Measurements from ENCODE around the gene TEX29.
A peak's percentile ranks its signal among the peaks of the same experiment; 100 is the strongest.

TEX29 gene

DNA sequence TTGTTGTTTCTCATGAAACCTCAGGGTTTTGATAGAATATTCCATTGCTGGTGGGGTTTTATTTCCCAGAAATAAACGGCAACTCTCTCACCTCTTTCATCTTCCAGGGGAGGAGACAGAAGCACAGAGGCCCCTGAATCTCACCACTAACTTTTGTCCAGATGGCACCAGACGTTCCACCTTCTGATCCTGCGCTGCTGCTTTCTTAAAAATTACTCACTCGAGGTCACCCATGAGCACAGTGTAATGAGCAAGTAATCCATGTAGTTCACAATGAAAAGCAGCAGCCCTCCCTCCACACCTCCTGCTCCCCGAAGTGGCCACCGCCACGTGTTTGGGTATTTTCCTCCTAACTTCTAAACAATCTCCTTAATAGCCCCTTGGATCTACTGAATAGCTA, 51.3 kb downstream of the TEX29 start:
- DNase-seq (ENCODE audit: low read depth): no peak
- TF ChIP-seq, protein P1, sequence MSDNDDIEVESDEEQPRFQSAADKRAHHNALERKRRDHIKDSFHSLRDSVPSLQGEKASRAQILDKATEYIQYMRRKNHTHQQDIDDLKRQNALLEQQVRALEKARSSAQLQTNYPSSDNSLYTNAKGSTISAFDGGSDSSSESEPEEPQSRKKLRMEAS (IDR thresholded peaks at IDR 0.05; ENCODE audit: low read depth, low read length): no peak
- TF ChIP-seq, protein P2, sequence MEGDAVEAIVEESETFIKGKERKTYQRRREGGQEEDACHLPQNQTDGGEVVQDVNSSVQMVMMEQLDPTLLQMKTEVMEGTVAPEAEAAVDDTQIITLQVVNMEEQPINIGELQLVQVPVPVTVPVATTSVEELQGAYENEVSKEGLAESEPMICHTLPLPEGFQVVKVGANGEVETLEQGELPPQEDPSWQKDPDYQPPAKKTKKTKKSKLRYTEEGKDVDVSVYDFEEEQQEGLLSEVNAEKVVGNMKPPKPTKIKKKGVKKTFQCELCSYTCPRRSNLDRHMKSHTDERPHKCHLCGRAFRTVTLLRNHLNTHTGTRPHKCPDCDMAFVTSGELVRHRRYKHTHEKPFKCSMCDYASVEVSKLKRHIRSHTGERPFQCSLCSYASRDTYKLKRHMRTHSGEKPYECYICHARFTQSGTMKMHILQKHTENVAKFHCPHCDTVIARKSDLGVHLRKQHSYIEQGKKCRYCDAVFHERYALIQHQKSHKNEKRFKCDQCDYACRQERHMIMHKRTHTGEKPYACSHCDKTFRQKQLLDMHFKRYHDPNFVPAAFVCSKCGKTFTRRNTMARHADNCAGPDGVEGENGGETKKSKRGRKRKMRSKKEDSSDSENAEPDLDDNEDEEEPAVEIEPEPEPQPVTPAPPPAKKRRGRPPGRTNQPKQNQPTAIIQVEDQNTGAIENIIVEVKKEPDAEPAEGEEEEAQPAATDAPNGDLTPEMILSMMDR (IDR thresholded peaks at IDR 0.05; ENCODE audit: low read depth, low read length): no peak
- TF ChIP-seq MYC (IDR thresholded peaks at IDR 0.05; ENCODE audit: low read depth, low read length) (no peak), POLR2A (IDR thresholded peaks at IDR 0.05; ENCODE audit: extremely low read depth, insufficient read length) (no peak)

DNA sequence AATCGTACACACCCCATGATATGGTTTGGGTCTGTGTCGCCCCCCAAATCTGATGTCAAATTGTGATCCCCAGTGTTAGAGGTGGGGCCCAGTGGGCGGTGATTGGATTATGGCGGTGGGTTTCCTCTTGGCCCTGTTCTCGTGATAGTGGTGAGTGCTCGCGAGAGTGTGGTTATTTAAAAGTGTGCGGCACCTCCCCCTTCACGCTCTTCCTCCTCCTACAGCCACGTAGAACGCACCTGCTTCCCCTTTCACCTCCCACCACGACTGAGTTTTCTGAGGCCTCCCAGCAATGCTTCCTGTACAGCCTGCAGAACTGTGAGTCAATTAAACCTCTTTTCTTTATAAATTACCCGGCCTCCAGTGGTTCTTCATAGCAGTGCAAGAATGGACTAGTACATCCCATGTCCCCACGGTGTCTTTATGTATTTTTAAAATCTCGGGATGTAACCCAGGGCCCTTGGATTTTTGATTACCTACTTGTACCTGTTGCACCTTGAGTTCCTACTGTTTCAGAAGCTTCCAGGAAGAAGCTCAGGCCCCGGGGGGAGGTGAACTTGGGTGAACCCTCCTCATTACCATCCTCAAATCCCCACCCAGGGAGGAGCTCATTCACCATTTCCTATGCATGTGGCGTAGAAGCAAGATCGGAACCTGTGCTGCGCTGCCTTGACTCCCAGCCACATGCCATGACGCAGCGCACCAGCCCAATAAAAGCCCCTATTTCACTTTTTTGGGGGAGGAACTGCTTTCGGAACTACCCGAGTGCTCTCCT, 52.4 kb downstream of the TEX29 start:
- DNase-seq (ENCODE audit: low read depth): peak; percentile 23

More for the DNA sequence above, 51.3 kb downstream of the TEX29 start:
- H3K4me3 ChIP-seq (ENCODE audit: low read depth, low read length): no peak overlapping the region

DNA sequence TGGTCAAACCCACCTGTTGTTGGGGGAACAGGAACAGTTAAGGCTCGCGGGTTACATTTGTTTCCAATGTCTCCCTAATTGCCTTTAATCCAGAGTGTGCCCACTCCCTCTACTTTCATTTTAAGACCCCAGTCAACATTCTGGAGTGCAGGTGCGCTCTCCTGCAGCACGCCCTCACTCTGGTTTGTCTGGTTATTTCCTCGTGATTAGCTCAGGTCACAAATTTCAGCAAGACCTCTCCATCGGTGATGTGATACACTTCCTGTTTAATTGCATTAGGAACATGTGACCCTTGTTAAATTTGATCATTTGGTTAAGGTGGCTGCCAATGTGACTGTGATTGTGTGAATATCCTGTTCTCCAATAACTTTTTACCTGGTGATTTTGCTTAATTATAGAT, 53.0 kb downstream of the TEX29 start:
- DNase-seq (ENCODE audit: low read depth): no peak
- no peak overlapping the region for H3K4me3 ChIP-seq (ENCODE audit: low read depth, low read length)
- TF ChIP-seq, protein P1 (IDR thresholded peaks at IDR 0.05; ENCODE audit: low read depth, low read length): no peak
- TF ChIP-seq, protein P2 (IDR thresholded peaks at IDR 0.05; ENCODE audit: low read depth, low read length): no peak
- TF ChIP-seq POLR2A (IDR thresholded peaks at IDR 0.05; ENCODE audit: extremely low read depth, insufficient read length) (no peak), MYC (IDR thresholded peaks at IDR 0.05; ENCODE audit: low read depth, low read length) (no peak)

More for the DNA sequence above, 52.4 kb downstream of the TEX29 start:
- TF ChIP-seq MYC (IDR thresholded peaks at IDR 0.05; ENCODE audit: low read depth, low read length): no peak
- TF ChIP-seq, protein P1 (IDR thresholded peaks at IDR 0.05; ENCODE audit: low read depth, low read length): no peak
- H3K4me3 ChIP-seq (ENCODE audit: low read depth, low read length): no peak overlapping the region

DNA sequence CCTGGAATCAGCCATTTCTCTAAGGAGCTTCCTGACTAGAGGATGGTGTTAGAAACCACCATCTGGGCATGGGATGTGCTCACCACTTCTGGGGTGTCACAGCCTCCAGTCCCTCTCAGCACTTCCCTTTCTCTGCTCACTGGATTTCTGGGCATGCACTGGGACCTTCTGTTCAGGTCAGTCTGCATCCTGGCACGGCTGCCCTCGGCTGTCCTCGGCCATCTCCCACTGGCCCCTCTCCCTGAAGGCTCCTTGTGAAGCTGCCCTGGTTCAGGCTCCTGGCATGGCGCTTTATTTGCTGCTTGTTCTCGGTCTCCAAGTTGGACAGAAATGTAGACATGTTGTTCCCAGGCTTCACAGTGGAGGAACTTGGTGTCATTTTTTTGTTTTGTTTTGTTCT, 60.0 kb downstream of the TEX29 start:
- no peak for DNase-seq (ENCODE audit: low read depth)
- TF ChIP-seq, protein P1 (IDR thresholded peaks at IDR 0.05; ENCODE audit: low read depth, low read length): no peak
- TF ChIP-seq POLR2A (IDR thresholded peaks at IDR 0.05; ENCODE audit: extremely low read depth, insufficient read length): no peak
- TF ChIP-seq, protein P2 (IDR thresholded peaks at IDR 0.05; ENCODE audit: low read depth, low read length): no peak
- H3K4me3 ChIP-seq (ENCODE audit: low read depth, low read length): no peak overlapping the region

DNA sequence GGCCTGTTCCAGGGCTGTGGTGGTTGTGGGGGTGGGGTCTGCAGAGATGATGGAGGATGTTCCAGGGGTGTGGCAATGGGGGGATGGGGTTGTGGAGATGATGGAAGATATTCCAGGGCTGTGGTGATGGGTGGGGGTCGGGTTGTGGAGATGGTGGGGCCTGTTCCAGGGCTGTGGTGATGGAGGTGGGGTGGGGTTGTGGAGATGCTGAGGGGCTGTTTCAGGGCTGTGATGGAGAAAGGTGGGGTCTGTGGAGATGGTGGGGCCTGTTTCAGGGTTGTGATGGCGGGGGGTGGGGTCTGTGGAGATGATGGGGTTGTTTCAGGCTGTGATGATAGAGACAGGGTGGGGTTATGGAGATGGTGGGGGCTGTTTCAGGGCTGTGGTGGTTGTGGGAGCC, 62.0 kb downstream of the TEX29 start:
- DNase-seq (ENCODE audit: low read depth): no peak

DNA sequence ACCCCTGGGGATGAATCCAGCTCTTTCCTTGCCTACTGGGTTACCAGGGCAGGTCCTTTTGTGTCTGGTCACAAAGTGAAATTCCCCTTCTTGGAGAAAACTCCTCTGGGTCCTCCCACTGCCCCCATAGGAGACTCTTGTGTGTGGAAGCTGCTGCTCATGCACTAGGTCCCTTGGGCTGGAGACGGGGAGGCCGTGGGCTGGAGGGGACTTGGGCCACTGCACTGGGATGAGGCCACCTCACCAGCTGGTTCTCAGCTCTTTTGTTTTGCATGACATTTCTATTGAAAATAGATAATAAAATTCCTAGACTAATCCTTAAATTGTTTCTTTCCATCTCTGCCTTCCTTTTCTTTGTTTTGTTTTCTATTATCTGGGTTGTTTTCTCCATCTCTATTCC, 62.4 kb downstream of the TEX29 start:
- TF ChIP-seq, protein P1 (IDR thresholded peaks at IDR 0.05; ENCODE audit: low read depth, low read length): no peak
- TF ChIP-seq, protein P2 (IDR thresholded peaks at IDR 0.05; ENCODE audit: low read depth, low read length): no peak
- TF ChIP-seq POLR2A (IDR thresholded peaks at IDR 0.05; ENCODE audit: extremely low read depth, insufficient read length) (no peak), MYC (IDR thresholded peaks at IDR 0.05; ENCODE audit: low read depth, low read length) (no peak)
- no peak for DNase-seq (ENCODE audit: low read depth)
- no peak overlapping the region for H3K4me3 ChIP-seq (ENCODE audit: low read depth, low read length)

More for the DNA sequence above, 62.0 kb downstream of the TEX29 start:
- no peak overlapping the region for H3K4me3 ChIP-seq (ENCODE audit: low read depth, low read length)
- TF ChIP-seq MYC (IDR thresholded peaks at IDR 0.05; ENCODE audit: low read depth, low read length) (no peak), POLR2A (IDR thresholded peaks at IDR 0.05; ENCODE audit: extremely low read depth, insufficient read length) (no peak)
- TF ChIP-seq, protein P1 (IDR thresholded peaks at IDR 0.05; ENCODE audit: low read depth, low read length): no peak
- TF ChIP-seq, protein P2 (IDR thresholded peaks at IDR 0.05; ENCODE audit: low read depth, low read length): no peak

Measured in NB4 (cell line).